ENCODE results near the gene TNFAIP2. TPM values are rescaled to one million over a fixed set of nuclear protein-coding genes. Genes with fewer than 3 reads are reported as not detected.

TNFAIP2 gene
- total and polyA plus RNA-seq, 2 donors (not counting 3 experiments of a cell fraction or from before 2014, with no cell fraction given) = 31.6 to 42.7 TPM

DNA sequence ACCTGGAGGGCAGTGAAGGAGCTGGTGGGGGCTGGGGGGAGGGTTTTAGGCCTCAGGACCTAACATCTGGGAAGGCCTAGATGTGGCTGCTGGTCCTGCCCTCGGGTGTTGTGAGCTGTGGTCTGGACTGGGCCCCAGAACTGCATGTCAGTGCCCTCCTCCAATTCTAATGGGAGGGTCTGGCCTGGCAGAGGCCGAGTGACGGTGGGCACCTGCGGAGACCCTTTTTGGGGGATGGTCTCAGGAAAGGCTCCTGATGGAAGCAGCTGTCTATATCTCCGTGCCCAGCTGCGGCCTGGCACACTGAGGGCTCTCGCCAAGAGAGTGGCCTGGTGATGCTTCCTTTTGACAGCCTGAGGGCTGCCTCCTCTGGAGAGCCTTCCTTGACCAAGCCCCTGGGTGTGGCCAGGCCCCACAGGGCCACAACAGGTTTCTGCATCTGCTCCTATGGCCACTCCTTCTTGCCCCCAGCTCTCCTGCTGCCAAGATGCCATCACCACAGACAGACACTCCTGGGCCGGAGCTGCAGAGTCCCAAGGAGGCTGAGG, 23.5 kb upstream of the TNFAIP2 start:
- dilution Hi-C loops (cut with MboI; ENCODE audit: extremely low pct_ligation_motif_present, low sequenced_read_pairs) (no loop called here), intact Hi-C loops (cut with micrococcal nuclease) (loop anchor here (5.0 kb wide), 1 partner anchor 287 kb away; the partner anchor contains the start of gene MARK3)
- H3K27ac ChIP-seq (ENCODE audit: insufficient read depth, low read depth, low read length) = no peak overlapping the region
- no TSS peak for BruUV-seq (replicated peaks)
- H3K4me1 ChIP-seq (ENCODE audit: control insufficient read depth, extremely low read depth, insufficient read depth, low read length) = no peaks in the 10 kb centered on the region
- no peak for DNase-seq (ENCODE audit: low read depth, low spot score)
- no peak overlapping the region for H3K4me2 ChIP-seq (ENCODE audit: insufficient read depth, low read length)
- H3K9me1 ChIP-seq (replicated peaks; ENCODE audit: control insufficient read depth, extremely low read depth, insufficient read depth, low read length) = no peaks in the 10 kb centered on the region
- peaks cover 28 to 29% of the 10 kb centered on the region in 2 experiments for H3K27me3 ChIP-seq (ENCODE audit: control insufficient read depth in 2 of 2, insufficient read depth in 2 of 2, low read length in 2 of 2)
- H2AFZ ChIP-seq (ENCODE audit: low read depth, low read length) = no peak overlapping the region
- POLR2A ChIA-PET = interaction anchor here (0.5 kb wide), 1 partner anchor 18 kb away, joined by 6 read pairs; no protein-coding TSS in a partner anchor
- no peak for FAIRE-seq
- CTCF ChIA-PET = interaction anchor here (1.2 to 7.9 kb wide), 2 partner anchors 21 to 40 kb away, joined by 4 to 219 read pairs; no protein-coding TSS in a partner anchor
- H3K9me3 ChIP-seq (replicated peaks; ENCODE audit: control insufficient read depth, insufficient read depth, low read length) = no peaks in the 10 kb centered on the region
- H3K4me3 ChIP-seq (replicated peaks in 1 of 3; ENCODE audit: insufficient read depth in 1 of 3, low read depth in 1 of 3, low read length in 3 of 3) = no peak overlapping the region
- no peaks in the 10 kb centered on the region for H4K20me1 ChIP-seq (replicated peaks; ENCODE audit: control insufficient read depth, extremely low read depth, insufficient read depth, low read length)
- no peaks in the 10 kb centered on the region for H3K36me3 ChIP-seq (ENCODE audit: control insufficient read depth in 2 of 2, extremely low read depth in 1 of 2, insufficient read depth in 2 of 2, low read length in 2 of 2)
- TF ChIP-seq JUN (IDR thresholded peaks at IDR 0.05; ENCODE audit: borderline replicate concordance, insufficient read depth, insufficient read length, low read depth) (no peak), POLR2A (IDR thresholded peaks at IDR 0.05; ENCODE audit: low read depth, low read length) (no peak), GATA2 (IDR thresholded peaks at IDR 0.05; ENCODE audit: insufficient read depth, insufficient read length, low read depth, low read length) (no peak), POLR2AphosphoS5 (IDR thresholded peaks at IDR 0.05; ENCODE audit: insufficient read depth, low read depth, low read length) (no peak), EZH2 (IDR thresholded peaks at IDR 0.05; ENCODE audit: borderline replicate concordance, low read depth, low read length, severe bottlenecking) (no peak), FOS (IDR thresholded peaks at IDR 0.05; ENCODE audit: borderline replicate concordance, insufficient read depth, low read length) (no peak), MYC (IDR thresholded peaks at IDR 0.05; ENCODE audit: low read depth, low read length) (no peak)
- TF ChIP-seq, protein P1, sequence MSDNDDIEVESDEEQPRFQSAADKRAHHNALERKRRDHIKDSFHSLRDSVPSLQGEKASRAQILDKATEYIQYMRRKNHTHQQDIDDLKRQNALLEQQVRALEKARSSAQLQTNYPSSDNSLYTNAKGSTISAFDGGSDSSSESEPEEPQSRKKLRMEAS (IDR thresholded peaks at IDR 0.05; ENCODE audit: insufficient read depth, insufficient read length) = no peak
- TF ChIP-seq, protein P2, sequence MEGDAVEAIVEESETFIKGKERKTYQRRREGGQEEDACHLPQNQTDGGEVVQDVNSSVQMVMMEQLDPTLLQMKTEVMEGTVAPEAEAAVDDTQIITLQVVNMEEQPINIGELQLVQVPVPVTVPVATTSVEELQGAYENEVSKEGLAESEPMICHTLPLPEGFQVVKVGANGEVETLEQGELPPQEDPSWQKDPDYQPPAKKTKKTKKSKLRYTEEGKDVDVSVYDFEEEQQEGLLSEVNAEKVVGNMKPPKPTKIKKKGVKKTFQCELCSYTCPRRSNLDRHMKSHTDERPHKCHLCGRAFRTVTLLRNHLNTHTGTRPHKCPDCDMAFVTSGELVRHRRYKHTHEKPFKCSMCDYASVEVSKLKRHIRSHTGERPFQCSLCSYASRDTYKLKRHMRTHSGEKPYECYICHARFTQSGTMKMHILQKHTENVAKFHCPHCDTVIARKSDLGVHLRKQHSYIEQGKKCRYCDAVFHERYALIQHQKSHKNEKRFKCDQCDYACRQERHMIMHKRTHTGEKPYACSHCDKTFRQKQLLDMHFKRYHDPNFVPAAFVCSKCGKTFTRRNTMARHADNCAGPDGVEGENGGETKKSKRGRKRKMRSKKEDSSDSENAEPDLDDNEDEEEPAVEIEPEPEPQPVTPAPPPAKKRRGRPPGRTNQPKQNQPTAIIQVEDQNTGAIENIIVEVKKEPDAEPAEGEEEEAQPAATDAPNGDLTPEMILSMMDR (IDR thresholded peaks at IDR 0.05; ENCODE audit: extremely low read depth in 1 of 2, insufficient read depth in 1 of 2, low read depth in 1 of 2, low read length in 2 of 2) = no peak
- no peak overlapping the region for H3K9ac ChIP-seq (replicated peaks; ENCODE audit: extremely low read depth, insufficient read depth, low read length)
- no peaks in the 10 kb centered on the region for H3K79me2 ChIP-seq (ENCODE audit: control insufficient read depth, insufficient read depth, low read length)
